Measurements from ENCODE around the gene TTYH3.
"Not testable (repeated sequence)": the region's sequence is repeated elsewhere in the genome, so short reads cannot be mapped to it uniquely, and the experiment has no call there.

The TTYH3 gene

GRCh38 chr7:2691011-2691707 is 59.4 kb downstream of the TTYH3 start:
- DNase-seq: no peak

- not testable (repeated sequence) for DNase-seq
Observed at GRCh38 chr7:2691932-2692439, 60.2 kb downstream of the TTYH3 start.

DNA sequence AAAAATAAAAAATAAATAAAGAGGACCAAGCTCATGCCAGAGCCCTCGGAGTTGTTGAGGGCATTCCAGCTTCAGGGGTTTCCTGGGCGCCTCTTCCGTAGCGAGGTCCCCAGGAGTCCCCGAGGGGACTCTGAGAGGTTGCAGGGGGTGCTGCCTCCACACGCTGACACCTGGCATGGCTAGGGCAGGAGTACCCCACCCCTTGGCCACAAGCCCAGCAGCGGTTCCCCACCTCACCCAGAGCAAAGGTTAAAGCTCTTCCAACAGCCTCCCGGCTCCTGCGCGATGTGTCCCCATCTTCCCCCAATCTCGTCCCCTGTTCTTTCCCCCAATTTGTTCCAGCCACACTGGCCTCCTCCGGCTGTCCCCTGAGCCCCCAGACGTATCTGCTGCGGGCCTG is 60.8 kb downstream of the TTYH3 start:
- no peak for DNase-seq

- DNase-seq: not testable (repeated sequence)
Observed at GRCh38 chr7:2693420-2694121, 61.8 kb downstream of the TTYH3 start.

- not testable (repeated sequence) for DNase-seq
Observed at GRCh38 chr7:2694122-2694436, 62.3 kb downstream of the TTYH3 start.

- DNase-seq: no peak
Observed at GRCh38 chr7:2698581-2699288, 66.9 kb downstream of the TTYH3 start.

- no peak for DNase-seq
Observed at GRCh38 chr7:2699289-2699620, 67.5 kb downstream of the TTYH3 start.

- DNase-seq: no peak
Observed at GRCh38 chr7:2700141-2700850, 68.5 kb downstream of the TTYH3 start.

DNA sequence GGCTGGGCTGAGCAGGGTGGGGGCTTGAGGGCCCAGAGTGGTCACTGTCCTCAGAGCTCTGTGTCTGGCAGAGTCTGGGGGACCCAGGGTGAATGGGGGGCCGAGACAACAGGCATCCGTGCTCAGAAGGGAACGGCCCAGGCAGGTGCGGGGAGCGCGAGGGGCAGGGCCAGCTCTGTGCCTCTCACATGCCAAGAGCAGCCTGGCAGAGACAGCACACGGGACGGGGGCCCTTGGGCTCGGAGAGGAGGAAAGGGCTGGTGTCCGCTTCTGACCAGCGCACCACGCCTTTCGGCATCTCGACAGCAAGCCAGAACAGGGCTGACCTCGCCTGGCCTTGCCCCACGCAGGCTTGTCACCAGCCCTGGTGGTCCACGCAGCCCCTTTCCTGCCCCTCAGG is 69.6 kb downstream of the TTYH3 start:
- DNase-seq: no peak

DNA sequence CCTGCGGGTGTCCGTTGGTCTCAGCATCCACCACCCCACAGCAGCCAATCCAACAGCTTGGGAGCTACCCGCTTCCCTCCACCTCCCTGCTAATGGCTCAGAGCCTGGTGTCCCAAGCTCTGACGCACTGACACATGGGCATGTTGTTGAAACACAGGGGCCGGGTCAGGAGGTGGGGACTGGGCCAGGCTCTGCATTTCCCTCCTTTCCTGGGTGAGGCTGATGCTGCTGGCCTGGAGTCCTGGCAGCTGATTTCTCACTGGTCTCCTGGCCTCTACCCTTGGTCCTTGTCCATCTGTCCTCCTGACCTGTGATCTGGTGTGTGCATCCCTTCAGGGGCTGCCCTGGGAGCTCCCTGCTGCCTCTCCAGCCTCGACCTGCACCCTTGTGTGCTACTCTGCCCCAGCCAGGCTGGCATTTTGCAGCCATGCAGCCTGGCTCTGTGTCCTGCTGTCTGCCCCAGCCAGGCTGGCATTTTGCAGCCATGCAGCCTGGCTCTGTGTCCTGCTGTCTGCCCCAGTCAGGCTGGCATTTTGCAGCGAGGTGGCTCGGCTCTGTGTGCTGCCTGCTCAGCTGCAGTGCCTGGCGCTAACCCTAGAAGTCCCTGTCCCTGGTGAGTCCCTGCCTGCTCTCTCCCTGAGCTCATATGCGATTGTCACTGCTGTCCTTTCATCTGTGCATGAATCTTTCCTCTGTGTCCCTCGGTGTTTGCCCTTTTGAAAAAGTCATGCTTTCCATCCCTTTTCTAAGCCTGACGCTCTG is 70.2 kb downstream of the TTYH3 start:
- no peak for DNase-seq

GRCh38 chr7:2702594-2702957 is 70.8 kb downstream of the TTYH3 start:
- no peak for DNase-seq

- no peak for DNase-seq
Observed at GRCh38 chr7:2705371-2706096, 73.7 kb downstream of the TTYH3 start.

DNA sequence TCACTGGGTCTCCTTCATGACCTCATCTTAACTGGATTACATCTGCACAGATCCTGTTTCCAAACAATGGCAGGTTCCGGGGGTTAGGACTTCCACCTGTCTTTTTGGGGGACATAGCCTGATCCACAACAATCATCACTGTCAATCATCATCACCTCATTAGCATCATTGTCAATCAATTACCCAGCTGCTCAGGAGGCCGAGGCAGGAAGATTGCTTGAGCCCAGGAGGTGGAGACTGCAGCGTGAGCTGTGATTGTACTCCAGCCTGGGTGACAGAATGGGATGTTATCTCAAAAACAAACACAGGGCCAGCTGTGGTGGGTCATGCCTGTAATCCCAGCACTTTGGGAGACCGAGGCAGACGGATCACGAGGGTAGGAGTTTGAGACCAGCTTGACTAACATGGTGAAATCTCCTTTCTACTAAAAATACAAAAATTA is 74.9 kb downstream of the TTYH3 start:
- DNase-seq: no peak

DNA sequence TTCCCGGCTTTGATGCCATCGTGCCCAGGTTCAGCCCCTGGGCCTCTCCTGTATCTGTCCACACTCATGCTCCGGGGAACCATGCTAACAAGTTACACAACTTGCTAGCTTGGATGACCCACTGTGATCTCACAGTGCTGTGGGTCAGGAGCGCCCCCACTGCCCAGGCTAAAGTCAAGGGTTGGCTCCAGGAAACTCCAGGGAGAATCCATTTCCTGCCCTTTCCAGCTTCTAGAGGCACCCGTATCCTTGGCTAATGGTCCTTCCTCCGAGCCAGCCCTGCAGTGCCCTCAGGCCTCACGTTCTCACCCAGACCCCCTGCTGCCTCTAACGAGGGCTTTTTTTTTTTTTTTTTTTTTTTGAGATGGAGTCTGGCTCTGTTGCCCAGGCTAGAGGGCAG is 75.7 kb downstream of the TTYH3 start:
- DNase-seq: no peak

DNA sequence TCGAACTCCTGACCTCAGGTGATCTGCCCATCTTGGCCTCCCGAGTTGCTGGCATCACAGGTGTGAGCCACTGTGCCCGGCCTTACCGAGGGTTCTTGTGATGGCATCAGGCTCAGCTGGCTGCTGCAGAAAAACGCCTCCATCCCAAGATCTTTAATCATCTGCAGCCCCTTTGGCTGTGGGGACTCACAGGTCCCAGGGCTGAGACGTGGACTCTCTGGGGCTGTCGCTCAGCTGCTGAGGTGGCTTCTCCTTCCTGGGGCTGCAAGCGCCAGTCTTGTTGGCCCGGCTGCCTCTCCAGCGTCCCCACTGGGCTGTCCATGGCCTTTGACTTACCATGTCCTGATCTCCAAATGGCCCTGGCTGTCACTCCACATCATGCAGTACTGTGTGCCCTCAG is 76.3 kb downstream of the TTYH3 start:
- DNase-seq: no peak

- DNase-seq: no peak
Observed at GRCh38 chr7:2708547-2709310, 76.9 kb downstream of the TTYH3 start.

- peak; percentile 2 to 58 for DNase-seq
Observed at GRCh38 chr7:2709553-2710285, 77.9 kb downstream of the TTYH3 start.

- no peak for DNase-seq
Observed at GRCh38 chr7:2710286-2710655, 78.5 kb downstream of the TTYH3 start.

- DNase-seq: no peak
Observed at GRCh38 chr7:2710901-2711551, 79.2 kb downstream of the TTYH3 start.
